ENCODE results near the gene FLOT2.

Gene FLOT2

DNA sequence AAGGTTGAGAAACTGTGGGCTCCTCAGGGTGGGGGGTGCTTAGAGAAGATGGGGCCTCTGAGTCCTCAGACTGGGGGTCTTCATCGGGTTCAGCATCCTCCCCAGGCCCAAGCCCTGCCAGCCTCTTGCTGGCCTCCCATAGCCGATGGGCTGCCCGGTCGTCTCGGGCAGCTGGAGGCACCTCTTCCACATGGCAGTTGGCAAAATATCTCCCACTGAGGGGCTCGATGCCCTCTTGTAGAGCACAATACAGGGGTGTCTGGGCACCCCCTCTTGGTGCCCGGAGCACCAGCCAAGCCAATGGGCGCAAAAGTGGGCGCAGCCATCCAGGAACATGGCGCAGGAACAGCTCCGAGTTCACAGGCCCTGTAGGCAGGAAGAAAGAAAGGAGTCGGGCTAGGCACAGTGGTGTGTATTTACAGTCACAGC is 1.0 kb upstream of the FLOT2 start:
- DNase-seq (no peak), ATAC-seq (ENCODE audit: insufficient read depth, low read depth) (no peak)
- Histone ChIP-seq H3K27ac (ENCODE audit: low read length) (no peak overlapping the region), H3K4me3 (ENCODE audit: low read depth in 1 of 2, low read length in 2 of 2) (peak overlapping the region in 1 of 2 experiments; percentile 63; a peak in 1 of 4 replicates), H4K20me1 (ENCODE audit: insufficient read depth, low read length) (peaks cover 7% of the 10 kb centered on the region), H2AFZ (ENCODE audit: low read depth, low read length) (no peak overlapping the region), H3K36me3 (ENCODE audit: insufficient read depth, low read length) (peaks cover 20% of the 10 kb centered on the region), H3K79me2 (ENCODE audit: insufficient read depth, low read length) (peaks cover 23% of the 10 kb centered on the region), H3K27me3 (ENCODE audit: insufficient read depth, low read length, poor library complexity) (no peaks in the 10 kb centered on the region), H3K4me2 (ENCODE audit: insufficient read depth, low read length) (peak overlapping the region; percentile 91), H3K9ac (ENCODE audit: low read depth, low read length) (peak overlapping the region; percentile 76; the same call in 1 of the 2 replicates), H3K9me3 (ENCODE audit: insufficient read depth, low read length, severe bottlenecking) (no peaks in the 10 kb centered on the region), H3K4me1 (ENCODE audit: insufficient read depth, low read length) (peaks cover 55% of the 10 kb centered on the region)
- TF ChIP-seq, protein P1, sequence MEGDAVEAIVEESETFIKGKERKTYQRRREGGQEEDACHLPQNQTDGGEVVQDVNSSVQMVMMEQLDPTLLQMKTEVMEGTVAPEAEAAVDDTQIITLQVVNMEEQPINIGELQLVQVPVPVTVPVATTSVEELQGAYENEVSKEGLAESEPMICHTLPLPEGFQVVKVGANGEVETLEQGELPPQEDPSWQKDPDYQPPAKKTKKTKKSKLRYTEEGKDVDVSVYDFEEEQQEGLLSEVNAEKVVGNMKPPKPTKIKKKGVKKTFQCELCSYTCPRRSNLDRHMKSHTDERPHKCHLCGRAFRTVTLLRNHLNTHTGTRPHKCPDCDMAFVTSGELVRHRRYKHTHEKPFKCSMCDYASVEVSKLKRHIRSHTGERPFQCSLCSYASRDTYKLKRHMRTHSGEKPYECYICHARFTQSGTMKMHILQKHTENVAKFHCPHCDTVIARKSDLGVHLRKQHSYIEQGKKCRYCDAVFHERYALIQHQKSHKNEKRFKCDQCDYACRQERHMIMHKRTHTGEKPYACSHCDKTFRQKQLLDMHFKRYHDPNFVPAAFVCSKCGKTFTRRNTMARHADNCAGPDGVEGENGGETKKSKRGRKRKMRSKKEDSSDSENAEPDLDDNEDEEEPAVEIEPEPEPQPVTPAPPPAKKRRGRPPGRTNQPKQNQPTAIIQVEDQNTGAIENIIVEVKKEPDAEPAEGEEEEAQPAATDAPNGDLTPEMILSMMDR (IDR thresholded peaks at IDR 0.05; ENCODE audit: borderline replicate concordance, extremely low read depth, low read length, poor library complexity, severe bottlenecking), result no peak
- no peak for TF ChIP-seq EZH2 (IDR thresholded peaks at IDR 0.05; ENCODE audit: borderline replicate concordance, low read depth, low read length, severe bottlenecking)

DNA sequence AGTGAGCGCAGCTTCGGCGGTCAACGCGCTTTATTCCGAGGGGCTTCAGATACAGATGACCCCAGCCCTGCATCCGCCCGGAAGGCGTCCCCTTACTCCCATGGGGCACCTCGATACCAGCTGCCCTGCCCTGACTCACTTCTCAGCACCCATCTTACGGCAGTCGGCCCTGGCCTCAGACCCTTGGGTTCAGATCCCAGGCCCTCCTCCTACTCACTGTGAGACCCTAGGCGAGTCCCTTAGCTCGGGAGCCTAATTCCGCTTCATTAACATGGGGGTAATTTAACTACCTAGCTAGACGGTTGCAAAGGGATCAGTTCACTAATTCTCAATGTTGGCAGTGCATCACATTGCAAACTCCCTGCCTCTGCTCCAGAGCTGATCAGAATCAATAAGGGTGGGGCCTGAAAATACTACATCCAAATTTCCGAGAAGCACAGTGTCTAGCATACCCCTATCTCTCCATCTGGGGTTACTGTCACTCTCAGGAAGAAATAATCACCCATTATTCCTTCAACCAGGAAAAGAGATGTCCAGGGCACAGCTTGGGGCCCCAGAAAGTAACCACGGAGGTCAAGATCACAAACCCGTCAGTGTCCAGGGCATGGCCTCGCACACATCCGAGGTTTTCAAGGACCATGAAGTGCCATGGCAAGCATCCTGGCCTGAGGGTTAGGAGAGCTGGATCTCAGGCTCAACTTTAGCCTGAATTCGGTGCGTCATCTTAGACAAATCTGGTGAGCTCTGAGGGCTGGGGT is 415 bp upstream of the FLOT2 start:
- no peak for DNase-seq
- Histone ChIP-seq H3K36me3 (ENCODE audit: insufficient read depth, low read length) (peaks cover 20% of the 10 kb centered on the region), H3K4me1 (ENCODE audit: insufficient read depth, low read length) (peaks cover 54% of the 10 kb centered on the region), H4K20me1 (ENCODE audit: insufficient read depth, low read length) (0 out of 2 replicates have a peak, but pooled peaks cover 3% of the 10 kb centered on the region), H3K27me3 (ENCODE audit: insufficient read depth, low read length, poor library complexity) (no peaks in the 10 kb centered on the region), H3K79me2 (ENCODE audit: insufficient read depth, low read length) (peaks cover 23% of the 10 kb centered on the region), H3K9me3 (ENCODE audit: insufficient read depth, low read length, severe bottlenecking) (no peaks in the 10 kb centered on the region), H3K4me2 (ENCODE audit: insufficient read depth, low read length) (peak overlapping the region; percentile 91), H3K27ac (ENCODE audit: low read length) (peak overlapping the region; percentile 72), H3K9ac (ENCODE audit: low read depth, low read length) (peak overlapping the region; percentile 76), H3K4me3 (ENCODE audit: low read depth in 1 of 2, low read length in 2 of 2) (peak overlapping the region; percentile 44 to 63; a peak in 3 of 4 replicates), H2AFZ (ENCODE audit: low read depth, low read length) (peak overlapping the region; percentile 79)
- TF ChIP-seq EZH2 (IDR thresholded peaks at IDR 0.05; ENCODE audit: borderline replicate concordance, low read depth, low read length, severe bottlenecking), result no peak
- TF ChIP-seq, protein P1 (IDR thresholded peaks at IDR 0.05; ENCODE audit: borderline replicate concordance, extremely low read depth, low read length, poor library complexity, severe bottlenecking), result no peak
- ATAC-seq (ENCODE audit: insufficient read depth, low read depth), result peak; percentile 42

DNA sequence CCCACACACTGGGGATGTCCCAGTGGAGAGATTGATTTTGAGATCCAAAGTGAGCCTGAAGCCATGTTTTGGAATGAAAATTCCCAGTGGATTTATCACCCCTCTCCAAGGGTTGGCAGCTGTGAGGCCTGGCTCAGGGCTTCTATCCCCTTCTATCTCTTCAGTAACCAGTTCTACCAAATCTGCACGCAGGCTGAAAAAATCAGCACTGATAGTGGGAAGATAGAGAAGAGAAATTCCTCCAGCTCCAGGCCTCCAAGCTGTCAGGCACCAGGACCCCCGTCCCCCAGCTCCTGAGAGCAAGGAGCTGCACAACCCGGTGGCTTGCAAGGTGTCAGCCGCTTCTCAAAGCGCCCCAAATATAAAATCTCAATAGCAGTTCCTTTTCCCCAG is 1.0 kb downstream of the FLOT2 start:
- no peak for DNase-seq
- Histone ChIP-seq H3K9ac (ENCODE audit: low read depth, low read length) (peak overlapping the region; percentile 76), H2AFZ (ENCODE audit: low read depth, low read length) (0 out of 2 replicates have a peak overlapping the region, but pooled peaks have one; percentile 79), H3K79me2 (ENCODE audit: insufficient read depth, low read length) (peaks cover 12% of the 10 kb centered on the region), H3K27ac (ENCODE audit: low read length) (peak overlapping the region; percentile 8; the same call in 1 of the 2 replicates), H3K9me3 (ENCODE audit: insufficient read depth, low read length, severe bottlenecking) (no peaks in the 10 kb centered on the region), H3K4me3 (ENCODE audit: low read depth in 1 of 2, low read length in 2 of 2) (peak overlapping the region in 1 of 2 experiments; percentile 63; a peak in 3 of 4 replicates), H3K27me3 (ENCODE audit: insufficient read depth, low read length, poor library complexity) (no peaks in the 10 kb centered on the region), H3K4me2 (ENCODE audit: insufficient read depth, low read length) (peak overlapping the region; percentile 91), H3K4me1 (ENCODE audit: insufficient read depth, low read length) (peaks cover 52% of the 10 kb centered on the region), H3K36me3 (ENCODE audit: insufficient read depth, low read length) (peaks cover 20% of the 10 kb centered on the region), H4K20me1 (ENCODE audit: insufficient read depth, low read length) (0 out of 2 replicates have a peak, but pooled peaks cover 3% of the 10 kb centered on the region)
- ATAC-seq (ENCODE audit: insufficient read depth, low read depth), result no peak
- TF ChIP-seq, protein P1 (IDR thresholded peaks at IDR 0.05; ENCODE audit: borderline replicate concordance, extremely low read depth, low read length, poor library complexity, severe bottlenecking), result no peak
- no peak for TF ChIP-seq EZH2 (IDR thresholded peaks at IDR 0.05; ENCODE audit: borderline replicate concordance, low read depth, low read length, severe bottlenecking)
